Measurements from ENCODE around the gene LUC7L3.

Gene LUC7L3

GRCh38 chr17:50682938-50683337 is 36.5 kb upstream of the LUC7L3 start:
- Histone ChIP-seq H3K4me1 (ENCODE audit: insufficient read depth, low read length) (peaks cover 20% of the 10 kb centered on the region; the same call in 1 of the 2 replicates), H3K9ac (ENCODE audit: low read depth, low read length) (no peak overlapping the region), H3K36me3 (ENCODE audit: insufficient read depth, low read length) (no peaks in the 10 kb centered on the region), H3K9me3 (ENCODE audit: control insufficient read depth, insufficient read depth, low read length) (no peaks in the 10 kb centered on the region)

DNA sequence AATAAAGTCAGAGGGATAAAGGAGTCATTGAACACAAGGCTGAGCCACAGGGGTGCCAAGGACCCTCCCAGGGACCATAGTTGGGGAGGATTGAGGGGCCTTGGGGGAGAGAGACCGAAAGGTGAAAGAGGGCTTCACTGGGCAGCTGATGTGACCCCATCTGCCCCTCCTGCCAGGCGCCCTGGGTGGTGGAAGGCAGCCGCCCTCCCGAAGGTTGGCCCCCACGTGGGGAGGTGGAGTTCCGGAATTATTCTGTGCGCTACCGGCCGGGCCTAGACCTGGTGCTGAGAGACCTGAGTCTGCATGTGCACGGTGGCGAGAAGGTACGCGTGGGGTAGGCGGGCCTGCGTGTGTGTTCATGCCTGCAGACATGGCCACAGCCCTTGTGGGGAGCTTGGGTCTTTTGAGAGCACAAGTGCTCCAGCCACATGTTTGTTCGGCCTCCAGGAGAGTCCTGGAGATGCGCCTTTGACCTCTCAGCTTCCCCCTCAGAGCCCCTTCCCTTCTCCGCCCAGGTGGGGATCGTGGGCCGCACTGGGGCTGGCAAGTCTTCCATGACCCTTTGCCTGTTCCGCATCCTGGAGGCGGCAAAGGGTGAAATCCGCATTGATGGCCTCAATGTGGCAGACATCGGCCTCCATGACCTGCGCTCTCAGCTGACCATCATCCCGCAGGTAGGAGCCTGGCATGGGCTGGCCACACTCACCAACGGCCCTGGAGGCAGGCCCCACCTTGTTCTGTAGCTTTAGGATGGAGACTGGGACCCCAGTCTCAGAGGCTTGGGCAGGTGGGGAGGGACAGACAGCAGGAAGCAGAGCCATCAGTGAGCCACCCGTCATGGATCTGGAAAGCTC is 35.7 kb upstream of the LUC7L3 start:
- no peaks in the 10 kb centered on the region for H3K36me3 ChIP-seq (ENCODE audit: insufficient read depth, low read length)
- H3K4me1 ChIP-seq (ENCODE audit: insufficient read depth, low read length): peaks cover 20% of the 10 kb centered on the region; the same call in 1 of the 2 replicates
- no peak overlapping the region for H3K9ac ChIP-seq (ENCODE audit: low read depth, low read length)
- H3K9me3 ChIP-seq (ENCODE audit: control insufficient read depth, insufficient read depth, low read length): no peaks in the 10 kb centered on the region

DNA sequence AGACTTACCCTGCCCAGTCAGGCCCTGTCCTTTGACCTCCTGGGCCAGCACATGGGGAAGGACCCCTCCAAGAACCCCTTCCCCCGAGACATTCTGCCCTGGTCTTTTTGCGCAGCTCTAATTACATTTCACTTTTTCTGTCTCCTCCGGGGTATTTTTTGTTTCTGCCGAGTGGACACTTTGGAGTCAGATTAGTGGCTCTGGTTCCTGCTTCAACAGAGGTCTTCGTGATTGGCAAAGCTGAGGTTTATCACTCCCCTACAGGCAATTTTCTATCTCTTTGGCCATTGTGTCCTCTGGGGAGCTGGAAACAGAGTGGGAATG is 35.2 kb upstream of the LUC7L3 start:
- Histone ChIP-seq H3K36me3 (ENCODE audit: insufficient read depth, low read length) (no peaks in the 10 kb centered on the region), H3K4me1 (ENCODE audit: insufficient read depth, low read length) (peaks cover 22% of the 10 kb centered on the region), H3K9me3 (ENCODE audit: control insufficient read depth, insufficient read depth, low read length) (no peaks in the 10 kb centered on the region), H3K9ac (ENCODE audit: low read depth, low read length) (no peak overlapping the region; the same call in 1 of the 2 replicates)

DNA sequence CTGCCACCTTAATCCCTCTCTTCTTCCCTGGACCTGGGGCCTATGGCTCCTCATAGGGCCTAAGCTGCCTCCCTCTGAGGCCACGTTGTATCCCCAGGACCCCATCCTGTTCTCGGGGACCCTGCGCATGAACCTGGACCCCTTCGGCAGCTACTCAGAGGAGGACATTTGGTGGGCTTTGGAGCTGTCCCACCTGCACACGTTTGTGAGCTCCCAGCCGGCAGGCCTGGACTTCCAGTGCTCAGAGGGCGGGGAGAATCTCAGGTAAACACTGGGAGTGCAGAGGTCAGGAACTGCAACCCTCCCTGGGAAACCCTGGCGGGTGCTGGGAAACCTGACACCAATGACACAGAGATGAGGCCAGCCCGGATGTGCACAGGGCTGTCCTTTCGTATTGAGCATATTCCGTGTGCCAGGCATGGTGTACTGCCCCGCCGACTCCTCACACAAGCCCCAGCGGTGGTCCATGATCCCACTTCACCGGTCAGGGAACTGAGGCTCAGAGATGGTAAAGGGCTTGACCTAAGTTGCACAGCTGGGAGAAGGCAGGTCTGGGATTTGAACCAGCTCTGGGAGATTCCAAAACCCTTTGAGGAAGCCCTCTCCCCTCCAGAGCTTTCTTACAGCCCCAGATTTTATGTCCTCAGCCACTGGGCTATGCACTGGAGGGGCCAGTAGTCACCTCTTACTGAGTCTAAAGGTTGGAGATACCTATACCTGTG is 34.6 kb upstream of the LUC7L3 start:
- Histone ChIP-seq H3K9me3 (ENCODE audit: control insufficient read depth, insufficient read depth, low read length) (no peaks in the 10 kb centered on the region), H3K36me3 (ENCODE audit: insufficient read depth, low read length) (no peaks in the 10 kb centered on the region), H3K9ac (ENCODE audit: low read depth, low read length) (no peak overlapping the region), H3K4me1 (ENCODE audit: insufficient read depth, low read length) (peaks cover 27% of the 10 kb centered on the region)

- H3K36me3 ChIP-seq (ENCODE audit: insufficient read depth, low read length): no peaks in the 10 kb centered on the region
- H3K9me3 ChIP-seq (ENCODE audit: control insufficient read depth, insufficient read depth, low read length): no peaks in the 10 kb centered on the region
- peaks cover 32% of the 10 kb centered on the region for H3K4me1 ChIP-seq (ENCODE audit: insufficient read depth, low read length)
- no peak overlapping the region for H3K9ac ChIP-seq (ENCODE audit: low read depth, low read length)
Observed at GRCh38 chr17:50685334-50685665, 34.1 kb upstream of the LUC7L3 start.

GRCh38 chr17:50685691-50686493 is 33.5 kb upstream of the LUC7L3 start:
- peaks cover 37% of the 10 kb centered on the region for H3K4me1 ChIP-seq (ENCODE audit: insufficient read depth, low read length)
- H3K9me3 ChIP-seq (ENCODE audit: control insufficient read depth, insufficient read depth, low read length): no peaks in the 10 kb centered on the region
- no peaks in the 10 kb centered on the region for H3K36me3 ChIP-seq (ENCODE audit: insufficient read depth, low read length)
- H3K9ac ChIP-seq (ENCODE audit: low read depth, low read length): no peak overlapping the region

GRCh38 chr17:50686494-50687199 is 32.8 kb upstream of the LUC7L3 start:
- Histone ChIP-seq H3K4me1 (ENCODE audit: insufficient read depth, low read length) (peaks cover 32% of the 10 kb centered on the region), H3K9me3 (ENCODE audit: control insufficient read depth, insufficient read depth, low read length) (no peaks in the 10 kb centered on the region), H3K9ac (ENCODE audit: low read depth, low read length) (no peak overlapping the region), H3K36me3 (ENCODE audit: insufficient read depth, low read length) (no peaks in the 10 kb centered on the region)

DNA sequence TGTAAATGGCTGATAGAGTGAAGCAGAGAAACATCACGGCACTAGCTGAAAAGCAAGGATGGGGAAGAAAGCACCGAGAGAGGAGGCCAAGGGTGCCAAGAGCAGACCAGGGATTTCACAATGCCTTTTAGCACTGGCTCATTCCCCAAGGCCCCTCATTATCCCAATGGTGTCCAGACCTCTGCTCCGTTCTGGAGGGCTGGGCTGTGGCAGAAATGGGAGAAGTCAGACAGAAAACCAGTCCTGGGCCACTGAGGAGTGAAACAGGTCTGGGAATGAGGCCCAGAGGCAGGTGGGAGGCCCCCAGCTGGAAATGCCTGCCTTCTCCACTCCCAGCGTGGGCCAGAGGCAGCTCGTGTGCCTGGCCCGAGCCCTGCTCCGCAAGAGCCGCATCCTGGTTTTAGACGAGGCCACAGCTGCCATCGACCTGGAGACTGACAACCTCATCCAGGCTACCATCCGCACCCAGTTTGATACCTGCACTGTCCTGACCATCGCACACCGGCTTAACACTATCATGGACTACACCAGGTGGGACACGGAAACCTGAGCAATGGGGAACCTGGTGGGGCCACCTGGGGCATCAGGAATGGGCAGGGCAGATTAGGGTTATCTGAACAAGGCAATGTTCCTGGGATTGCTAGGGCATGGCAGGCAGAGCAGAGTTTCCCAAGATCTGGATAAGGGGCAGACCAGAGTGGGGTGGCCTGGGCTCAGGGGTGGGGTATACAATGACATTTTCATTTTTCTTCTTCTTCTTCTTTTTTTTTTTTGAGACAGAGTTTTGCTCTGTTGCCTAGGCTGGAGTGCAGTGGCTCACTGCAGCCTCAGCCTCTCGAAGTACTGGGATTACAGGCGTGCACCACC is 32.0 kb upstream of the LUC7L3 start:
- peaks cover 32% of the 10 kb centered on the region for H3K4me1 ChIP-seq (ENCODE audit: insufficient read depth, low read length)
- no peaks in the 10 kb centered on the region for H3K9me3 ChIP-seq (ENCODE audit: control insufficient read depth, insufficient read depth, low read length)
- H3K36me3 ChIP-seq (ENCODE audit: insufficient read depth, low read length): no peaks in the 10 kb centered on the region
- H3K9ac ChIP-seq (ENCODE audit: low read depth, low read length): no peak overlapping the region

DNA sequence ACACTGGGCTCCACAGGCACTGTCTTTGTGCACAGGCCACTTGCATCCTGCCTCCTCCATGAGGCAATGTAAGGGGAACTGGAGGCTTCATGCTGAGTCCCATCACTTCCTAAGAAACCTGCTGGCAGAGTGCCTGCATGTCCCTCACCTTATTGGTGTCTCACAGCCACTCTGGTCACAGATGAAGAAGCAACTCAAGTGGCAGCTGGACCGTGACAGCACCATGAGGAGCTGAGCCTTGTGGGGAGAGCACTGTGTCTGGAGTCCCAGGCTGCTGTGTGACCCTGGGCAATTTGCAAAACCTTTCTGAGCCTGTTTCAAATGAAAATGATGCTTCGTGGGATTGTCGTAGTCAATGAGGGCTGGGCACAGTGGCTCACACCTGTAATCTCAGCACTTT is 31.2 kb upstream of the LUC7L3 start:
- Histone ChIP-seq H3K9ac (ENCODE audit: low read depth, low read length) (no peak overlapping the region), H3K4me1 (ENCODE audit: insufficient read depth, low read length) (peaks cover 32% of the 10 kb centered on the region), H3K9me3 (ENCODE audit: control insufficient read depth, insufficient read depth, low read length) (no peaks in the 10 kb centered on the region), H3K36me3 (ENCODE audit: insufficient read depth, low read length) (peaks cover 2% of the 10 kb centered on the region; the same call in 1 of the 2 replicates)

GRCh38 chr17:50689251-50689650 is 30.2 kb upstream of the LUC7L3 start:
- H3K4me1 ChIP-seq (ENCODE audit: insufficient read depth, low read length): peaks cover 32% of the 10 kb centered on the region
- peaks cover 8% of the 10 kb centered on the region for H3K36me3 ChIP-seq (ENCODE audit: insufficient read depth, low read length)
- no peaks in the 10 kb centered on the region for H3K9me3 ChIP-seq (ENCODE audit: control insufficient read depth, insufficient read depth, low read length)
- no peak overlapping the region for H3K9ac ChIP-seq (ENCODE audit: low read depth, low read length)

DNA sequence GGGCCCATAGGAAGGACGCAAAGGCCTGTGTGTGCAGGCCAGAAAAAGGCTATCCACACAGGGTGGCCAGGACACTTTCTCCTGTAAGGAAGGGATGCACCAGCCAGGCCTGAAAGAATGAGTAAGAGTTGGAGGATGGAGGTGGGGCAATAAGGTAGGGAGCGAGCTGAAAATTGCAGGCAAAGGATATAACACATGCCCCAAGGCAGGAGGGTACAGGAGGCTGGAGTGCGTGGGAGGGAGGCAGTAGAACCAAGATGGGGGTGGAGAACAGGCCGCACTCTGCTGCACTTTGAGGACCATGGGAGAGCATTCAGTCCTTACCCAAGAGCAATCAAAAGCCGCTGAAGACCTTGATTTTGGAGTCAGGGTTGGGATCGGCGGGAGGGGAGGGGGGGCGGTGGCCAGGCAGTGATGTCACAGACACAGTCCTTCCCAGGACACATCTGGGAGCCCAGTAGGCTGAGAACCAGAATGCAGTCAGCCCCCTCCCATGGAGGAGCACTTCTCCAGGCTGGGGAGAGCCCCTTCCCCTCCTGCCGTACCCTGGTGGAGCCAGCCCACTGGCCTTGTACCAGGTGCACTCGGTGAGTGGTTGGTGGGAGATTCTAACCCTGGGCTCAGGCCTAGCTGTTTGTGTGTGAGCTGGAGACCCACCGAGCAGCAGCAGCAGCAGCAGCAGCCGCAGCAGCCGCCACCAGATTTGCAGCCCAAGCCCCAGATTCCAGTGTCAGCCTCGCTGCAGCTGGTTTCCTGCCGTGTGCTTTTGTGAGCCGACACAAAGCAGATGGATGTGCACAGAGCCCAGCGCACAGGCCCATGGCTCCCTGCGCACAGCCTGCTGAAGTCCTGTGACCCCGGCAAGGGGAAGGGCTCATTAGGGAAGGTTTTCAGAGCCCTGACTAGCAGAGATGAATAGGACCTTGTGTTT is 29.2 kb upstream of the LUC7L3 start:
- Histone ChIP-seq H3K9ac (ENCODE audit: low read depth, low read length) (no peak overlapping the region), H3K9me3 (ENCODE audit: control insufficient read depth, insufficient read depth, low read length) (no peaks in the 10 kb centered on the region), H3K4me1 (ENCODE audit: insufficient read depth, low read length) (peaks cover 32% of the 10 kb centered on the region), H3K36me3 (ENCODE audit: insufficient read depth, low read length) (peaks cover 17% of the 10 kb centered on the region)

GRCh38 chr17:50690887-50691549 is 28.4 kb upstream of the LUC7L3 start:
- Histone ChIP-seq H3K9ac (ENCODE audit: low read depth, low read length) (no peak overlapping the region), H3K36me3 (ENCODE audit: insufficient read depth, low read length) (peaks cover 23% of the 10 kb centered on the region), H3K4me1 (ENCODE audit: insufficient read depth, low read length) (peaks cover 31% of the 10 kb centered on the region), H3K9me3 (ENCODE audit: control insufficient read depth, insufficient read depth, low read length) (no peaks in the 10 kb centered on the region)
